ENCODE measurements around the gene SLC49A4.

- TF ChIP-seq CTCF (IDR thresholded peaks at IDR 0.05) (no peak), POLR2A (IDR thresholded peaks at IDR 0.05) (peak; percentile 56)
Observed at GRCh38 chr3:122793568-122794416, 1.1 kb upstream of the SLC49A4 start, which contains the start of gene HSPBAP1.
